AG10803 (cell line): Measurements from ENCODE around the gene POTEF.
"Not testable (repeated sequence)": the region's sequence is repeated elsewhere in the genome, so short reads cannot be mapped to it uniquely, and the experiment has no call there.

Experiments used
- DNase-seq: peaks from one replicate; pipeline ENCODE4 v3.0.0; 2010; ENCODE audit warnings: low read depth
- H3K4me3 ChIP-seq: 2 replicates; pipeline ENCODE4 v1.5.1; 2011; ENCODE audit warnings: mild to moderate bottlenecking, low read length, control low read depth
- TF ChIP-seq, protein P1 (sequence below): conservative IDR thresholded peaks from 2 replicates; pipeline ENCODE4 v1.5.1; 2011; ENCODE audit warnings: mild to moderate bottlenecking, low read length, control low read depth, inconsistent platforms

The POTEF gene

DNA sequence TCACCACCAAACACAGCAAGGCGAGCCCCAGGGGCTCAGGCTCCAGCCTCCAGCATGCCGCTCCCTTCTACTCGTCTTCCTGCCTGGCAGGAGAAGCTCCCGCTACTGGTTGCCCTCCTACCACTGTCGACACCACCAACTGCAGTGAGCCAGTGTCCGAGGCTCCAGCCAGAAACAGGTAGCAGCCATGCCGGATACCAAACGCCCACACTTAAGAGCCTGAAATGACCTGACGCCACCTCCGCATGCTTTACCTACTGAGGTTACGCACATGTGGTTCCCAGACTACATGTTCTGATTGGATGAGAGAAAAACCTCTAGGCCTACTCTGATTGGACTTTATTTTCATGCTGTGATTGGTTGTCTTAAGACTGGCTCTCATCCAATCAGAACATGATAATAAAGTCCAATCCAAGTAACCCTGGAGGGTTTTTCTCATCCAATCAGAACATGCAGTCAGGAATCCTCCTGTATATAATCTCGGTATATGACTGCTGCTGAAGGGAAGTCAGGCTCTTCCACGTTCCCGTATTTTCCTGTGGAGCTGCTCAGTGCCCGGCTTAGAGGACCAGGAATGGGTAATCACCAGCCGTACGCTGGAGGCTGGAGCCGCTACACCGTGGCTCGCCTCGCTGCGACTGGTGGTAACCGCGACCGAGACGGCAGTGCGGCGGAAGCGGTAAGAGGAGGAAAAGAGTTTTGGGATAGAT is at the start of gene POTEF:
POTEF (minus strand) TSS at position 103 of the 710 bp plus-strand sequence. CDS start 8,707 bp downstream, outside the sequence.
- not testable (repeated sequence) for H3K4me3 ChIP-seq, DNase-seq

DNA sequence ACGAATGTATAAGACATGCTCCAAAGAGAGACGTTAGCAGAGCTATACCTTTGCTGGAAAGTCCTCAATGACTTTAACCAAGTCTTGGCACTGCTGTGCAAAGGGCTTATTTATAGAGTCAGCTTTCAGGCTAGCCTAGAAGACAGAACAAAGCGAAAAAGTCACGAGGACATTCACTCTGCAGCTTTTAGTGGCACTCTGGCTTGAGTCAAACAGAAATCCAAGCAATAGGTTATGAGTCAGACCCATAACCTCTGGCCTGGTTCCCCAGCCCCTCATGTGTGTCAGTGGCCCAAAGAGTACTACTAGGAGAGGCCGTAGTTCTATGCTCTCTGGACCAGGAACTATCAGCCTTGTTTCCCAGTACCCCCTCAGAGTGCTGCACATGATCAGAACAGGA is 45.8 kb upstream of the POTEF start:
- DNase-seq, H3K4me3 ChIP-seq: not testable (repeated sequence)

DNA sequence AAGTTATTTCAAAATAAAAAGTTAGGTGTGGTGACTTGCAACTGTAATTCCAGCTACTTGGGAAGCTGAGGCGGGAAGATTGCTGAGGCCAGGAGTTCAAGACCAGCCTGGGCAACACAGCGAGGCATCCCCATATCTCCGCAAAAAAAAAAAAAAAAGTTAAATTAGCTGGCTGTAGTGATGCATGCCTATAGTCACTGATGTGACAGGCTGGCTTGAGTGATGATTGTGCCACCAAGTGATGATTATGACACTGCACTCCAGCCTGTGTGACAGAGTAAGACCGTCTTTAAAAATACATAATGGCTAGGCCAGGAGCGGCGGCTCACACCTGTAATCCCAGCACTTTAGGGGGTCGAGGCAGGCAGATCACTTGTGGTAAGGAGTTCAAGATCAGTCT is 40.9 kb upstream of the POTEF start:
- TF ChIP-seq, protein P1, sequence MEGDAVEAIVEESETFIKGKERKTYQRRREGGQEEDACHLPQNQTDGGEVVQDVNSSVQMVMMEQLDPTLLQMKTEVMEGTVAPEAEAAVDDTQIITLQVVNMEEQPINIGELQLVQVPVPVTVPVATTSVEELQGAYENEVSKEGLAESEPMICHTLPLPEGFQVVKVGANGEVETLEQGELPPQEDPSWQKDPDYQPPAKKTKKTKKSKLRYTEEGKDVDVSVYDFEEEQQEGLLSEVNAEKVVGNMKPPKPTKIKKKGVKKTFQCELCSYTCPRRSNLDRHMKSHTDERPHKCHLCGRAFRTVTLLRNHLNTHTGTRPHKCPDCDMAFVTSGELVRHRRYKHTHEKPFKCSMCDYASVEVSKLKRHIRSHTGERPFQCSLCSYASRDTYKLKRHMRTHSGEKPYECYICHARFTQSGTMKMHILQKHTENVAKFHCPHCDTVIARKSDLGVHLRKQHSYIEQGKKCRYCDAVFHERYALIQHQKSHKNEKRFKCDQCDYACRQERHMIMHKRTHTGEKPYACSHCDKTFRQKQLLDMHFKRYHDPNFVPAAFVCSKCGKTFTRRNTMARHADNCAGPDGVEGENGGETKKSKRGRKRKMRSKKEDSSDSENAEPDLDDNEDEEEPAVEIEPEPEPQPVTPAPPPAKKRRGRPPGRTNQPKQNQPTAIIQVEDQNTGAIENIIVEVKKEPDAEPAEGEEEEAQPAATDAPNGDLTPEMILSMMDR, result no peak
- no peak overlapping the region for H3K4me3 ChIP-seq
- no peak for DNase-seq

DNA sequence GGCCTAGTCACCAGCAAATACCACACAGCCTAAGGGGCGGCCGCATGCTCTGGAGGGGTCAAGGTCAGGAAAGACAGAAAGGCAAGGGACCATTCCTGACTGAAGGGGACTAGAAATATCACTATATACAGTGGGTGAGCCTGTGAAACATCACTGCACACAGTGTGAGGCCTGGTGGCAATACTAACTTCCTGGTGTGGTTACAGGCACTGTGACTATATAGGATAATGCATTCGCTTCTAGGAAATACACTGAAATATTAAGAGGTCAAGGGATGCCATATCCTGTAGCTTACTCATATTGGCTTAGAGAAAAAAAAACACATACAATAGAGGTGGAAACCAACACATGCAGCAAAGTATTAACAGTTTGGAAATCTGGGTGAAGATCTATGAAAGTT is 40.1 kb upstream of the POTEF start:
- not testable (repeated sequence) for H3K4me3 ChIP-seq, DNase-seq

DNA sequence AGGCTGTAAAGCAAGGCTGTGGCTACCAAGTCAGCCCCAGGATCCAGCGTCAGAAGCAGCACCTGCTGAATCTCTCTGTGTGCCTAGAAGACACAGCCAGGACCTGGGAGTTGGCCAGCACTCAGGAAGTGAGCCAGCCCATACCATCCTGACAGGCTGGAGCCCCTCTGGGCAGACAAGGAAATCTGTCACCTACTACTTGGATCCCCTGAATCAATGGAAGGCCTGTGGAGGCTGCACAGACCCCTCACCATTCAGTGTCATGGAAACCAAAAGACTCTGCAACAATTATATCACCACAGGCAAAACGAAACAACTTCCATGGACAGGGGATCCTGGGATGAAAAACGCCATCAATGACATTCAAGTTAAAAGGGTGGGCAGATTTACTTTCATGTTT is 37.6 kb upstream of the POTEF start:
- DNase-seq, H3K4me3 ChIP-seq: not testable (repeated sequence)

DNA sequence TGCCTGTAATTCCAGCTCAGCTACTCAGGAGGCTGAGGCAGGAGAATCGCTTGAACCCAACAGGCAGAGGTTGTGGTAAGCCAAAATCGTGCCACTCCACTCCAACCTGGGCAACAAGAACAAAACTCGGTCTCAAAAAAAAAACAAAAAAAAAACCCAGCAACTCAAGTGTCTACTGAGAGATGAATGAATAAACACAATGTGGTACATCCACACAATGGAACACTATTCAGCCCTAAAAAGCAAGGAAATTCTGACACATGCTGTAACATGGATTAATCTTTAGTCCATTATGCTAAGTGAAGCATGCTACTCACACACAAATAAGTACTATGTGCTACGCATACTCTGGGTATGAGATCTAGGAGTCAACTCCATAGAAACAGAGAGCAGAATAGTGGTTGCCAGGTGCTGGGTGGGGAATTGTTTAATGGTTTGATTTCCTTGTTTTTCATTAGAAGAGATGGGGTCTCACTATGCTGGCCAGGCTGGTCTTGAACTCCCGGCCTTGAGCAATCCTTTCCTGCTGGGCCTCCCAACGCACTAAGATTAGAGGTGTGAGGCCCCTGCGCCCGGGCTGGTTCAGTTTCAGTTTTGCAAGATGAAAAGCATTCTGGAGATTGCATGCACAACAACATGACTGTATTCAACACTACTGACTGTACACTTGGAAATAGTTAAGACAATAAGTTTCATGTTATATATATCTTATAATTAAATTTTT is 36.4 kb upstream of the POTEF start:
- TF ChIP-seq, protein P1, result no peak
- DNase-seq, result no peak
- H3K4me3 ChIP-seq, result no peak overlapping the region

DNA sequence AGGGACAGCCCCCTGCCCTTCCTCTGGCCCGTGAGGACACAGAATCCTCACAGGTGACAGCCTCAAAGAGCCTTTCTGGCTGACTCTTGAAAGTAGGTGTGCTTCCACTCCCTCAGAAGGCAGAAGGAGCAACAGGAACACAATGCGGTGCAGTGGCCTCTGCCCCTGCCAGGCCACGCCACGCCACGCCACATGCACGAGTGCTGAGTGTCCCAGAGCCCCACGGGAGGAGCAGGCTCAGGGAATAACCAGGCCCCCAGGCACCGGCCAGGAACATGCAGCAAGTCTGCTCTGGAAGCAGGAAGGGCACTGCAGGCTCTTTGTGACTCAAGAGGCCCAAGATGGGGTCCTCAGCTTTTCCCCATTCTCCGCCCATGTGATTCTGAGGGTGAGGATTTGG is 33.9 kb upstream of the POTEF start:
- TF ChIP-seq, protein P1, result no peak
- DNase-seq, result no peak

DNA sequence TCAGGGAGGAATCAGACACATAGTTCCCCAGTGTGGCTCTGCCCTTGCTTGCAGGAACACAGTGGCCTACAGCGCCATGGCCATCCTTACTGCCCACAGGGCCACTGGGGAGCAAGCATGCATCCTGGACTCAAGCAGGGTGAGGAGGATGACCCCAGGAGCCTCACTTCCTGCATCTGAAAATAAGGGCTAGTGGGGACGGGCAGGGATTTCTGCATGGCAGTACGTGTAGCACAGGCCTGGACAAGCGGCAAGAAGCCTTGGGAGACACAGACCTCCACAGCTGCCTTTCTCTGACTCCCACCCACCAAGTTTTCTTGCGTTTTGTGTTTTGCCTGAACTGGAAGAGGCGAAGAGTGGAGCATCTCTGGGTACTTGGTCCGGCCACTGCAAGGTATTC is 33.5 kb upstream of the POTEF start:
- not testable (repeated sequence) for H3K4me3 ChIP-seq, DNase-seq

More for the DNA sequence above, 33.9 kb upstream of the POTEF start:
- no peak overlapping the region for H3K4me3 ChIP-seq

DNA sequence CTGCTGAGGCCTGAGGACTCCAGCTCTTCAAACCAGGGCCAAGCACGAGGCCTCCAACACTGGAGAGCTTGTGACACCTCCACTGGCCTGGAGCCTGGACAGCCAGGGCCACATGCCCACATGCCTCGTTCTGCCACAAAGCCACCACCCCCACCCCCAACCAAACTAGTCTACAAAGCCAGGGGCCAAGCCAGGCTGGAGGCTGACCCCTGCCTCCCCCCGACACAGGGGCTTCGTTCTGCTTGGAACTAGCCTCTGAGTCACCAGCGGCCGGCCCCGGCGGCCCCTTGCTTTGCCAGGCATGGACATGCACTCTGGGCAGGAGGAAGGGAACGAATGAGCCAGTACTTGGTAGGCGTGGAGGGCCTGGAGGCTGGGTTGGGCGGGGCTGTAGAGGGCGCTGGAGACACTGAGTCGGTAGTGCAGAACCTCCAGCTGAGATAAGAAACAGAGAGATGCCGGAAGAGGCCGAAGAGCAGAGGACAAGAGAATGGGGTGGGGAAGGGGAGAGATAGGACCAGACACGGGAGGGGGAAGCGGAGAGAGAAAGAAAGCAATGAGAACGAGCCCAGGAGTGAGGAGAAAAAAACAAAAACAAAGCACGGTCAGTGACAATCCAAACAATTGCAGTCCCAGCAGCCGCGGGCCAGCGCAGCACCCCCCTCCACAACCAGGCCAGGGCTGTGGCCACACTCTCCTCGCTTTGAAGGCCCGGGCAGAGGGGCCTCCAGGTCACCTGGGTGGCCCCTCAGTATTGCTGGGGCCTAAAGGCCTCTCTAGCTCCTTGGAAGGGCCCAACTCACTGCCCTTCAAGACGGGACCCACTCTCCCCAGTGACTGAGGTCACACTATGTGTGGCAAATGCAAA is 32.0 kb upstream of the POTEF start:
- DNase-seq, H3K4me3 ChIP-seq: not testable (repeated sequence)

DNA sequence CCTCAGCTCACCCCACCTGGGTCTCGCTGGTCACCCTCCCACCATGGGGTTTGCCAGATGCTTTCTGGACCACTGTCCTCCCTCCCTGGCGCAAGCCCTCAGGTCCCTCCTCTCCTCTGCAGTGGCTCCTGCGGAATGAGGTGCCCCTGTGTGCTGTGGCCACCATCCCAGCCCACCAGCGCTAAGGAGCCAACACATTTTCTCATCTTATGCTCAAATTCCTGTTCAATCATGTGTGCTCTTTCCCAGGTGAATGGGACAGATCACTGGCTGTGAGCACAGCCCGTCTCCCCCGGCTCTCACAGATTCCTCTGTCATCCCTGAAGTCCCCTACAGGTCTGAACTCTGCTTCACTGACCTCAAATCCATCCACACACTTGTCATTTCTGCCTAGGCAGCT is 31.1 kb upstream of the POTEF start:
- no peak for DNase-seq
- TF ChIP-seq, protein P1, result no peak
- H3K4me3 ChIP-seq, result no peak overlapping the region

DNA sequence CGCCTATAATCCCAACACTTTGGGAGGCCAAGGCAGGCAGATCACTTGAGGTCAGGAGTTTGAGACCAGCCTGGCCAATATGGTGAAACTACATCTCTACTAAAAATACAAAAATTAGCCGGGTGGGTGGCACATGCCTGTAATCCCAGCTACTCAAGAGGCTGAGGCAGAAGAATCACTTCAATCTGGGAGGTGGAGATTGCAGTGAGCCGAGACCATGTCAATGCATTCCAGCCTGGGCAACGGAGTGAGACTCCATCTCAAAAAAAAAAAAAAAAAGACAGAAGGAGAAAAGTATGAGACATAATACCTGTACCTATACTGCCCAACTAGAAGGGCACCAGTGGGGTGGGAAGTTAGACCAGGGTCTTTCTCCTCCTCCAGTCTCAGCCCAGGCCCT is 30.4 kb upstream of the POTEF start:
- DNase-seq, H3K4me3 ChIP-seq: not testable (repeated sequence)
